Measurements from ENCODE around the gene SMAD5. TPM values are rescaled to one million over a fixed set of nuclear protein-coding genes. Genes with fewer than 3 reads are reported as not detected.

SMAD5 gene
- total RNA-seq, 1 experiment from 2014 or later: 69.3 TPM

- Mint-ChIP-seq H3K4me3 (no peak overlapping the region), H3K27ac (no peak overlapping the region), H3K36me3 (ENCODE audit: insufficient read depth in 1 of 3, low read depth in 3 of 3) (no peaks in the 10 kb centered on the region), H3K4me1 (peaks cover 17 to 18% of the 10 kb centered on the region in 2 experiments), H3K27me3 (ENCODE audit: low read depth) (no peaks in the 10 kb centered on the region), H3K9me3 (no peaks in the 10 kb centered on the region)
- H2BK15ac ChIP-seq (ENCODE audit: low read depth, low read length): no peak overlapping the region
- no peak overlapping the region for H2AK5ac ChIP-seq (ENCODE audit: insufficient read length, low read length)
- no peak overlapping the region for H3K14ac ChIP-seq (ENCODE audit: insufficient read depth, low read length)
- no peak overlapping the region for H2AFZ ChIP-seq (ENCODE audit: low read length)
- no peak for DNase-seq
- WGBS (ENCODE audit: extremely low coverage, insufficient read length, low lambda C conversion rate): no CpG with 5 or more reads among the region's 3 CpGs
- no peak overlapping the region for H4K8ac ChIP-seq (replicated peaks; ENCODE audit: insufficient read length, low read depth, low read length)
- no peaks in the 10 kb centered on the region for H3K9me3 ChIP-seq (ENCODE audit: control insufficient read depth, low read depth, low read length)
- H3K56ac ChIP-seq (ENCODE audit: insufficient read length, low read depth, low read length): no peak overlapping the region
- no peak overlapping the region for H3K18ac ChIP-seq (ENCODE audit: insufficient read length, low read depth, low read length)
- H4K5ac ChIP-seq (ENCODE audit: insufficient read length, low read depth, low read length): no peak overlapping the region
- no peak overlapping the region for H2BK120ac ChIP-seq (ENCODE audit: low read depth, low read length, poor library complexity, severe bottlenecking)
- no peak overlapping the region for H3K4ac ChIP-seq (ENCODE audit: low read depth, low read length)
- no peak overlapping the region for H3K27ac ChIP-seq (ENCODE audit: insufficient read length, low read depth, low read length)
- no peak overlapping the region for H3K4me2 ChIP-seq (ENCODE audit: insufficient read depth, insufficient read length, low read length)
- peaks cover 14% of the 10 kb centered on the region; the same call in 1 of the 2 replicates for H3K79me2 ChIP-seq (ENCODE audit: insufficient read depth, low read length)
- H3K23me2 ChIP-seq (ENCODE audit: insufficient read length, low read depth, low read length, poor library complexity, severe bottlenecking): no peaks in the 10 kb centered on the region
- H3K9ac ChIP-seq (ENCODE audit: extremely low read depth, insufficient read length, low read length): no peak overlapping the region
- TF ChIP-seq, protein P1, sequence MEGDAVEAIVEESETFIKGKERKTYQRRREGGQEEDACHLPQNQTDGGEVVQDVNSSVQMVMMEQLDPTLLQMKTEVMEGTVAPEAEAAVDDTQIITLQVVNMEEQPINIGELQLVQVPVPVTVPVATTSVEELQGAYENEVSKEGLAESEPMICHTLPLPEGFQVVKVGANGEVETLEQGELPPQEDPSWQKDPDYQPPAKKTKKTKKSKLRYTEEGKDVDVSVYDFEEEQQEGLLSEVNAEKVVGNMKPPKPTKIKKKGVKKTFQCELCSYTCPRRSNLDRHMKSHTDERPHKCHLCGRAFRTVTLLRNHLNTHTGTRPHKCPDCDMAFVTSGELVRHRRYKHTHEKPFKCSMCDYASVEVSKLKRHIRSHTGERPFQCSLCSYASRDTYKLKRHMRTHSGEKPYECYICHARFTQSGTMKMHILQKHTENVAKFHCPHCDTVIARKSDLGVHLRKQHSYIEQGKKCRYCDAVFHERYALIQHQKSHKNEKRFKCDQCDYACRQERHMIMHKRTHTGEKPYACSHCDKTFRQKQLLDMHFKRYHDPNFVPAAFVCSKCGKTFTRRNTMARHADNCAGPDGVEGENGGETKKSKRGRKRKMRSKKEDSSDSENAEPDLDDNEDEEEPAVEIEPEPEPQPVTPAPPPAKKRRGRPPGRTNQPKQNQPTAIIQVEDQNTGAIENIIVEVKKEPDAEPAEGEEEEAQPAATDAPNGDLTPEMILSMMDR (conservative IDR thresholded peaks at IDR 0.05): no peak
- no peak overlapping the region for H2BK12ac ChIP-seq (ENCODE audit: insufficient read length, low read depth, low read length)
- peaks cover 3% of the 10 kb centered on the region for H3K79me1 ChIP-seq (ENCODE audit: insufficient read depth, low read depth, low read length, poor library complexity, severe bottlenecking)
- H3T11ph ChIP-seq (ENCODE audit: low read length): no peak overlapping the region
- H3K23ac ChIP-seq (ENCODE audit: insufficient read length, low read depth, low read length): no peak overlapping the region
- H4K20me1 ChIP-seq (ENCODE audit: control insufficient read depth, insufficient read depth, insufficient read length): no peaks in the 10 kb centered on the region
- no peaks in the 10 kb centered on the region for H3K27me3 ChIP-seq (ENCODE audit: insufficient read depth, low read length)
- no peak overlapping the region for H4K91ac ChIP-seq (ENCODE audit: insufficient read length, low read depth, low read length)
- H2BK5ac ChIP-seq (ENCODE audit: insufficient read length, low read length): no peak overlapping the region
- H2BK20ac ChIP-seq (ENCODE audit: low read depth, low read length, poor library complexity, severe bottlenecking): no peak overlapping the region
- H3K4me1 ChIP-seq (ENCODE audit: insufficient read depth, low read length): no peaks in the 10 kb centered on the region; the same call in 1 of the 2 replicates
Observed at GRCh38 chr5:136146201-136146600, 13.6 kb downstream of the SMAD5 start.

Measured in H9 (cell line).